Liver (tissue), 9 donors: Measurements from ENCODE around the gene SHH. TPM values are rescaled to one million over a fixed set of nuclear protein-coding genes. Genes with fewer than 3 reads are reported as not detected.

Experiments
- DNase-seq: peaks from one replicate; pipeline ENCODE4 v3.0.0-alpha.2; 2017; ENCODE audit warnings: low spot score
- H3K27ac ChIP-seq, 2 donors: one replicate each; pipeline ENCODE4 v1.7.0; 2013; ENCODE audit warnings: inconsistent platforms in 2 of 2, low read length in 2 of 2, control low read depth in 1 of 2, low read depth in 1 of 2, mild to moderate bottlenecking in 1 of 2
- H3K27me3 ChIP-seq, 4 donors: one replicate each; pipeline versions ENCODE4 v1.6.1 to v1.7.0; 2013; ENCODE audit warnings: low read length in 3 of 4, inconsistent platforms in 1 of 4, mild to moderate bottlenecking in 1 of 4, moderate library complexity in 1 of 4; ENCODE audit not compliant: control insufficient read depth in 4 of 4, insufficient read depth in 4 of 4
- H3K36me3 ChIP-seq, 4 donors: one replicate each; pipeline versions ENCODE4 v1.6.1 to v1.7.0; 2013; ENCODE audit warnings: low read length in 3 of 4, mild to moderate bottlenecking in 3 of 4, low read depth in 1 of 4, moderate library complexity in 1 of 4; ENCODE audit not compliant: control insufficient read depth in 4 of 4, insufficient read depth in 3 of 4
- H3K4me1 ChIP-seq, 4 donors: one replicate each; pipeline versions ENCODE4 v1.6.1 to v1.7.0; 2013; ENCODE audit warnings: low read length in 3 of 4, mild to moderate bottlenecking in 3 of 4, moderate library complexity in 1 of 4; ENCODE audit not compliant: control insufficient read depth in 4 of 4, insufficient read depth in 4 of 4
- H3K4me3 ChIP-seq, 3 donors: one replicate each; pipeline versions ENCODE4 v1.6.1 to v1.7.0; 2013; ENCODE audit warnings: low read length in 3 of 3, control low read depth in 1 of 3, low read depth in 1 of 3, mild to moderate bottlenecking in 1 of 3
- H3K9ac ChIP-seq, 2 donors: one replicate each; pipeline ENCODE4 v1.7.0; 2013; ENCODE audit warnings: low read length in 2 of 2, mild to moderate bottlenecking in 2 of 2, moderate library complexity in 2 of 2, control low read depth in 1 of 2, low read depth in 1 of 2
- H3K9me3 ChIP-seq, 4 donors: one replicate each; pipeline versions ENCODE4 v1.6.1 to v1.7.0; 2013; ENCODE audit warnings: low read length in 3 of 4; ENCODE audit not compliant: control insufficient read depth in 4 of 4
- HNF4A ChIP-seq, 2 donors: conservative IDR thresholded peaks; 2 replicates each; pipeline ENCODE4 v1.6.1; 2016; ENCODE audit warnings: antibody characterized with exemption in 2 of 2, mild to moderate bottlenecking in 2 of 2
- JUND ChIP-seq, 2 donors: IDR thresholded peaks; 2 replicates each; pipeline ENCODE4 v1.6.1; 2016; ENCODE audit warnings: antibody characterized with exemption in 2 of 2
- NR2F2 ChIP-seq: IDR thresholded peaks from 2 replicates; pipeline ENCODE4 v1.6.1; 2016; ENCODE audit warnings: antibody characterized with exemption
- RAD21 ChIP-seq, 2 donors: IDR thresholded peaks; 2 replicates each; pipeline ENCODE4 v1.6.1; 2016; ENCODE audit warnings: antibody characterized with exemption in 2 of 2, mild to moderate bottlenecking in 2 of 2
- RXRA ChIP-seq, 2 donors: IDR thresholded peaks; 2 replicates each; pipeline ENCODE4 v1.6.1; 2017 to 2018; ENCODE audit warnings: antibody characterized with exemption in 2 of 2, mild to moderate bottlenecking in 1 of 2
- SP1 ChIP-seq: IDR thresholded peaks from 2 replicates; pipeline ENCODE4 v1.6.1; 2018; ENCODE audit warnings: antibody characterized with exemption, mild to moderate bottlenecking
- TAF1 ChIP-seq: conservative IDR thresholded peaks from 2 replicates; pipeline ENCODE4 v1.6.1; 2016; ENCODE audit warnings: antibody characterized with exemption, mild to moderate bottlenecking
- YY1 ChIP-seq: IDR thresholded peaks from 2 replicates; pipeline ENCODE4 v1.6.1; 2016; ENCODE audit warnings: antibody characterized with exemption, mild to moderate bottlenecking
- WGBS: extraction: QIAGEN DNeasy Blood & Tissue Kit; methylation state at CpG from one replicate; pipeline ENCODE4 v1.1.7; 2013; 5-methylcytosine and 5-hydroxymethylcytosine counted together
- polyA plus RNA-seq, 2 donors: library from polyadenylated mRNA; stranded (reverse) in 1 of 2; unstranded in 1 of 2; fragments of 200-250 nt in 1 of 2; fragments of >200 nt in 1 of 2; fragmentation: Nextera tagmentation in 1 of 2; extraction: Ambion mirVana in 1 of 2; gene quantifications; one replicate each; pipeline versions ENCODE4 v1.2.1 to v1.2.3, GENCODE V29; 2013 to 2015
- total RNA-seq, 2 donors: library from RNA; depleted of rRNA; stranded (reverse); fragments of >200 nt; gene quantifications; one replicate each; pipeline ENCODE4 v1.2.3, GENCODE V29; 2014
- TF ChIP-seq, protein P1 (sequence below): IDR thresholded peaks from 2 replicates; pipeline ENCODE4 v1.6.1; 2016; ENCODE audit warnings: antibody characterized with exemption, mild to moderate bottlenecking
- TF ChIP-seq, protein P2 (sequence below): fragments of 150-350 bp; IDR thresholded peaks from 2 replicates; pipeline ENCODE4 v1.5.1; 2017; ENCODE audit warnings: improper control_type of control experiment, low read depth, low read length; ENCODE audit not compliant: missing input control
- TF ChIP-seq, protein P3 (sequence below): IDR thresholded peaks from 2 replicates; pipeline ENCODE4 v1.6.1; 2016; ENCODE audit warnings: antibody characterized with exemption
- donor health status: healthy.
- donor health status: healthy.
- donor health status: healthy.
- donor health status: healthy.
- donor health status: healthy.

SHH gene
- total and polyA plus RNA-seq, 4 donors: 3.9 to 10.0 (median 5.2) TPM

DNA sequence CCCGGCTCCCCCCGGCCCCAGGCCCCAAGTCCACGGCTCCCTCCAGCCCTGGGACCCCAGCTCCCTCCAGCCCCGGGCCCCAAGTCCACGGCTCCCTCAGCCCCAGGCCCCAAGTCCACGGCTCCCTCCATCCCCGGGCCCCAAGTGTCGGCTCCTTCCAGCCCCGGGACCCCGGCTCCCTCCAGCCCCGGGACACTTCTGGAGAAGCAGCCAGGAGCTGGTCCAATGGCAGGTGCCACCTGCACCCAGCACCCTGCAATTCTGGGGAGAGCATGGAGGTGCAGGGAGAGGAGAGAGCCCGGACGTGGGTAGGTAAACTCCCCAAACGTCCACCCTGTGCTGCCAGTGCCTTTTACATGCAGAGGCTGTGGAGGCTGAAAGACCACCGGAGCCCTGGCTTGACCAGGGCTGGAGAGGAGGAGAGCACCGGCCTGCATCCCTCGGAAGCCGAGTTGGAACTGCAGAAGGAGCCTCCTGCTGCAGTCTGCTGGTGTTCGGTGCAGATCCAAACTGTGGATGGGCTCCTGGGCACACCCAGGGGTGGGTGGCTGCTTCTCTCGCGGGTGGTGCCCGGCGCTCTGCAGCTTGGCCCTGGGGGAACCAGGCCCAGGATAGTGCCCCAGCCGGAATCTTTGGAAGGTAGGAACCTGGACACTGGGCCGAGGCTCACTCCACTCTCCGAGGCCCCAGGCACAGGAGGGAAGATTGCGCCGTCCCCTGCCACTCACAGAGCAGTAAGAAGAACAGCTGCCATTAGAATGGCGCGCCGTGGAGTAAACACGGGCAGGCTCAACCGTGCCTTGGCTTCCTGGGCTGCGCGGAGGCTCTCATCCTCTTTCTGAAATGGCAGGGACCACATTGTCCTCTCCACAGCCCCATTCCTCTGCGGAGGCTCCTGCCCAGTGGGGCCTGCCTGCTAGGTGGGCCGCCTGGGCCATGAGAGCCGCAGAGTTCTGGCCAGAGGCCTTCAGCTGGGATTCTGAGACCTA lies 14.7 kb downstream of the SHH start (continued):
- TF ChIP-seq, protein P1, sequence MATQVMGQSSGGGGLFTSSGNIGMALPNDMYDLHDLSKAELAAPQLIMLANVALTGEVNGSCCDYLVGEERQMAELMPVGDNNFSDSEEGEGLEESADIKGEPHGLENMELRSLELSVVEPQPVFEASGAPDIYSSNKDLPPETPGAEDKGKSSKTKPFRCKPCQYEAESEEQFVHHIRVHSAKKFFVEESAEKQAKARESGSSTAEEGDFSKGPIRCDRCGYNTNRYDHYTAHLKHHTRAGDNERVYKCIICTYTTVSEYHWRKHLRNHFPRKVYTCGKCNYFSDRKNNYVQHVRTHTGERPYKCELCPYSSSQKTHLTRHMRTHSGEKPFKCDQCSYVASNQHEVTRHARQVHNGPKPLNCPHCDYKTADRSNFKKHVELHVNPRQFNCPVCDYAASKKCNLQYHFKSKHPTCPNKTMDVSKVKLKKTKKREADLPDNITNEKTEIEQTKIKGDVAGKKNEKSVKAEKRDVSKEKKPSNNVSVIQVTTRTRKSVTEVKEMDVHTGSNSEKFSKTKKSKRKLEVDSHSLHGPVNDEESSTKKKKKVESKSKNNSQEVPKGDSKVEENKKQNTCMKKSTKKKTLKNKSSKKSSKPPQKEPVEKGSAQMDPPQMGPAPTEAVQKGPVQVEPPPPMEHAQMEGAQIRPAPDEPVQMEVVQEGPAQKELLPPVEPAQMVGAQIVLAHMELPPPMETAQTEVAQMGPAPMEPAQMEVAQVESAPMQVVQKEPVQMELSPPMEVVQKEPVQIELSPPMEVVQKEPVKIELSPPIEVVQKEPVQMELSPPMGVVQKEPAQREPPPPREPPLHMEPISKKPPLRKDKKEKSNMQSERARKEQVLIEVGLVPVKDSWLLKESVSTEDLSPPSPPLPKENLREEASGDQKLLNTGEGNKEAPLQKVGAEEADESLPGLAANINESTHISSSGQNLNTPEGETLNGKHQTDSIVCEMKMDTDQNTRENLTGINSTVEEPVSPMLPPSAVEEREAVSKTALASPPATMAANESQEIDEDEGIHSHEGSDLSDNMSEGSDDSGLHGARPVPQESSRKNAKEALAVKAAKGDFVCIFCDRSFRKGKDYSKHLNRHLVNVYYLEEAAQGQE: no peak
- TF ChIP-seq RAD21 (IDR thresholded peaks at IDR 0.05): no peak

DNA sequence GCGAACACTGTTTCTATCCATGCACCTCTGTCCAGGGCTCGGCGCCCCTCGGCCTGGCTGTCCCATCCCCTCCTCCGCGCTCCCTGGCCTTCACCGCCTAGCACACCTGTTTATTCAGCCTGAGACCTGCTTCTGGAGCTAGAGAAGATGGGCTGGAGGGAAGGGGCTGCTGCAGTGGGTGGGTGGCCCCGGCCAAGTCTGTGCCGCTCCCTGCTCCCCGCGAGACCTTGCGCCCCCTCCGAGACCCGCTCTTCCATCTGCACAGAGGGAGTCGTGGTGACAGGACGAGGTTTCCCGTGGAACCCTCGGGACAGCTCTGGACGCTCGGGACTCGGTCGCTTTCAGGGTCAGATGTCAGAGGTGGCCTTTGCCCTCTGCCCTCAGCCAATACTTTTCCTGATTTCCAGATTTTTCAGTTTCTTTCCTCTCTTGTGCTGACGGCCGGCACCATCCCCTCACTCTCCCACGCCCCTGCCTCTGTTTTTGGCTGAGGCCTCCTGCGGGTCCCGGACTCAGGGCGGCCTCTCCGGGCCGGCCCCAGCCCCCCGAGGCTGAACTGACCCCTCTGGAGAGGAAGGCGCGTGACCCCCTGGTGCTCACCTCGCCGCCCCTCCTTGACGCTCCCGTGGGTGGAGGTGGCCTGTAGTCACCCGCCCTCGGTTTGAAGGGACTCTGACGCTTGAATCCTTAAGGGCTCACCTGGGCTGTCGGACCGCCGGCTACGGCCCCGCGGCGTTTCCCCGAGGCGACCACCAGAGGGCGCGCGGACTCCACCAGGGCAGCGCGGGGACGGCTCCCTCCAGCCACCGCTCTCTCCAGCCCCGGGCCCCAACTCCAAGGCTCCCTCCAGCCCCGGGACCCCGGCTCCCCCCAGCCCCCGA lies 15.6 kb downstream of the SHH start:
- Histone ChIP-seq H3K27me3 (no peaks in the 10 kb centered on the region), H3K27ac (no peak overlapping the region), H3K36me3 (no peaks in the 10 kb centered on the region), H3K4me3 (peak overlapping the region in 2 of 3 donors; percentile 45 to 50), H3K9me3 (no peaks in the 10 kb centered on the region), H3K4me1 (peaks cover 1 to 19% (median 9%) of the 10 kb centered on the region in 4 donors), H3K9ac (peak overlapping the region; percentile 44 to 67)
- WGBS: 21% methylated on average over 60 of the region's 60 CpGs
- no peak for TF ChIP-seq SP1
- TF ChIP-seq RXRA (IDR thresholded peaks at IDR 0.05): no peak
- peak; percentile 54 for TF ChIP-seq NR2F2
- TF ChIP-seq, protein P1: no peak
- TF ChIP-seq, protein P2, sequence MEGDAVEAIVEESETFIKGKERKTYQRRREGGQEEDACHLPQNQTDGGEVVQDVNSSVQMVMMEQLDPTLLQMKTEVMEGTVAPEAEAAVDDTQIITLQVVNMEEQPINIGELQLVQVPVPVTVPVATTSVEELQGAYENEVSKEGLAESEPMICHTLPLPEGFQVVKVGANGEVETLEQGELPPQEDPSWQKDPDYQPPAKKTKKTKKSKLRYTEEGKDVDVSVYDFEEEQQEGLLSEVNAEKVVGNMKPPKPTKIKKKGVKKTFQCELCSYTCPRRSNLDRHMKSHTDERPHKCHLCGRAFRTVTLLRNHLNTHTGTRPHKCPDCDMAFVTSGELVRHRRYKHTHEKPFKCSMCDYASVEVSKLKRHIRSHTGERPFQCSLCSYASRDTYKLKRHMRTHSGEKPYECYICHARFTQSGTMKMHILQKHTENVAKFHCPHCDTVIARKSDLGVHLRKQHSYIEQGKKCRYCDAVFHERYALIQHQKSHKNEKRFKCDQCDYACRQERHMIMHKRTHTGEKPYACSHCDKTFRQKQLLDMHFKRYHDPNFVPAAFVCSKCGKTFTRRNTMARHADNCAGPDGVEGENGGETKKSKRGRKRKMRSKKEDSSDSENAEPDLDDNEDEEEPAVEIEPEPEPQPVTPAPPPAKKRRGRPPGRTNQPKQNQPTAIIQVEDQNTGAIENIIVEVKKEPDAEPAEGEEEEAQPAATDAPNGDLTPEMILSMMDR: peak; percentile 87
- TF ChIP-seq RAD21 (IDR thresholded peaks at IDR 0.05): peak; percentile 79 to 87
- TF ChIP-seq, protein P3, sequence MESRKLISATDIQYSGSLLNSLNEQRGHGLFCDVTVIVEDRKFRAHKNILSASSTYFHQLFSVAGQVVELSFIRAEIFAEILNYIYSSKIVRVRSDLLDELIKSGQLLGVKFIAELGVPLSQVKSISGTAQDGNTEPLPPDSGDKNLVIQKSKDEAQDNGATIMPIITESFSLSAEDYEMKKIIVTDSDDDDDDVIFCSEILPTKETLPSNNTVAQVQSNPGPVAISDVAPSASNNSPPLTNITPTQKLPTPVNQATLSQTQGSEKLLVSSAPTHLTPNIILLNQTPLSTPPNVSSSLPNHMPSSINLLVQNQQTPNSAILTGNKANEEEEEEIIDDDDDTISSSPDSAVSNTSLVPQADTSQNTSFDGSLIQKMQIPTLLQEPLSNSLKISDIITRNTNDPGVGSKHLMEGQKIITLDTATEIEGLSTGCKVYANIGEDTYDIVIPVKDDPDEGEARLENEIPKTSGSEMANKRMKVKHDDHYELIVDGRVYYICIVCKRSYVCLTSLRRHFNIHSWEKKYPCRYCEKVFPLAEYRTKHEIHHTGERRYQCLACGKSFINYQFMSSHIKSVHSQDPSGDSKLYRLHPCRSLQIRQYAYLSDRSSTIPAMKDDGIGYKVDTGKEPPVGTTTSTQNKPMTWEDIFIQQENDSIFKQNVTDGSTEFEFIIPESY: no peak
- TF ChIP-seq YY1: no peak
- TF ChIP-seq JUND (IDR thresholded peaks at IDR 0.05): no peak
- TF ChIP-seq HNF4A (conservative IDR thresholded peaks at IDR 0.05): peak; percentile 21 to 51
- no peak for TF ChIP-seq TAF1
- peak; percentile 81 for DNase-seq
